ENCODE measurements around the gene LHFPL3.

DNA sequence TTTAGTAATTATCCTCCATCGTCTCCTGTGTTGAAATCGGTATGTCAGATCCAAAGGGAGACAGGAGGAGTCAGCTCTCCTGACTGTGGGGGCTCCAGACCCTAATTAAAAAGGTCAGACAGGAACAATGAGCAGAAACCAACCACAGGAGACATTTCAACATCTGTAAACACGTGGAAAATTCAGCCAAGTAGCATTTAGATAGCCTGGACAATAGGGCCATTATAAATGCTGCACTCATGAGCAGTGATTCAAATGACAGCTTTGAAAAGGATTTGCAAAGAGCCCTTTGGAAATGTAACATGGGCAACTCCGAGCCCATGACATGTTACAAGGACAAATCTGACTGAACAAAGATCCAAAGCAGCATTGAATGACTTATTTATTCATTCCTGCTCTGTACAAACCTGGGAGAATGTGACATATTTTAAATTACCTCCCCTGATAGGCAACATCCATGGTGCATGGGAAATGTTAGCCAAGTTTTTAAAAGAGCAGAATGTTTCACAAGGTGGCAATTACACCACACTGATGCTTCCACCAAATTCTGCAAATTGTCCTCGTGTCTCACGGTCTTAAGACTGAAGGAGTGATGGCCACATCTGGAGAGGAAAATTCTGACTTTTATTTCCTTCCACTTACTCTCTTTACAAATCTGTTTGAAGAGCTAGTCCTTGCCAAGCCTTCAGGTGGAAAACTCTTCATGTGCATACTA is 572.3 kb downstream of the LHFPL3 start:
- no peak for TF ChIP-seq CTCF (IDR thresholded peaks at IDR 0.05)
- TF ChIP-seq POLR2A (IDR thresholded peaks at IDR 0.05) = no peak

Data from adrenal gland (tissue), 5 donors.